TTC549 (cell line): Measurements from ENCODE around the gene LIPC.

Experiments
- FAIRE-seq: peaks from 2 replicates; lab custom pipeline; 2012; peaks lifted over from hg19 to GRCh38; lab: Jason Lieb, UNC

Gene LIPC

GRCh38 chr15:58519516-58519915 is 87.7 kb downstream of the LIPC start:
- FAIRE-seq: no peak

- FAIRE-seq: no peak
These were observed 88.7 kb downstream of the LIPC start for GRCh38 chr15:58520464-58520863.

- FAIRE-seq: no peak
These were observed 89.1 kb downstream of the LIPC start for GRCh38 chr15:58520936-58521292.

GRCh38 chr15:58521293-58521991 is 89.7 kb downstream of the LIPC start:
- no peak for FAIRE-seq

GRCh38 chr15:58522391-58522790 is 90.6 kb downstream of the LIPC start:
- no peak for FAIRE-seq

- FAIRE-seq: no peak
These were observed 91.1 kb downstream of the LIPC start for GRCh38 chr15:58522865-58523264.

GRCh38 chr15:58523634-58524033 is 91.8 kb downstream of the LIPC start:
- FAIRE-seq: no peak

GRCh38 chr15:58524247-58524646 is 92.5 kb downstream of the LIPC start:
- no peak for FAIRE-seq

- FAIRE-seq: no peak
These were observed 94.2 kb downstream of the LIPC start for GRCh38 chr15:58525991-58526421.

- no peak for FAIRE-seq
These were observed 94.9 kb downstream of the LIPC start for GRCh38 chr15:58526647-58527192.

- no peak for FAIRE-seq
These were observed 95.9 kb downstream of the LIPC start for GRCh38 chr15:58527573-58528187.

- FAIRE-seq: no peak
These were observed 96.5 kb downstream of the LIPC start for GRCh38 chr15:58528188-58528870.

GRCh38 chr15:58529041-58529440 is 97.2 kb downstream of the LIPC start:
- no peak for FAIRE-seq

GRCh38 chr15:58530056-58530590 is 98.3 kb downstream of the LIPC start:
- no peak for FAIRE-seq

GRCh38 chr15:58532126-58532525 is 100.3 kb downstream of the LIPC start:
- no peak for FAIRE-seq

- FAIRE-seq: no peak
These were observed 102.8 kb downstream of the LIPC start for GRCh38 chr15:58534556-58534955.

GRCh38 chr15:58535337-58535736 is 103.5 kb downstream of the LIPC start:
- no peak for FAIRE-seq

GRCh38 chr15:58535894-58536293 is 104.1 kb downstream of the LIPC start:
- FAIRE-seq: no peak

- no peak for FAIRE-seq
These were observed 104.6 kb downstream of the LIPC start for GRCh38 chr15:58536414-58536813.

GRCh38 chr15:58537033-58537432 is 105.2 kb downstream of the LIPC start:
- no peak for FAIRE-seq

- FAIRE-seq: no peak
These were observed 106.5 kb downstream of the LIPC start for GRCh38 chr15:58538225-58538727.

GRCh38 chr15:58538901-58539300 is 107.1 kb downstream of the LIPC start:
- no peak for FAIRE-seq

- no peak for FAIRE-seq
These were observed 107.8 kb downstream of the LIPC start for GRCh38 chr15:58539548-58539947.
